ENCODE results near the gene KATNB1.

The KATNB1 gene

DNA sequence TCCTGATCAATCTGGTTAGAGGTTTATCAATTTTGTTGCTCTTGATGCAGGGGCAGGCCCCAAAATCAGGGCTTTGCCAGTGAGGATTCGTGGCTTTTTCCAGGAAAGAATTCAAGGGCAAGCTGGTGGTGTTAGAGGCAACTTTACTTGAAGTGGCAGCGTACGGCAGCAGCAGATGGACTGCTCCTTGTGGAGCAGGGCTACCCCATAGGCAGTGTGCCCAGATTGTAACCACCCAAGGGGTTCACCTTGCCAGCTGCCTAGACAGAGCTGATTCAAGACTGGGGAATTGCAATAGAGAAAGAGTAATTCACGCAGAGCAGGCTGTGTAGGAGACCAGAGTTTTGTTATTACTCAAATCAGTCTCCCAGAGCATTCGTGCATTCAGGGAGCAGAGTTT is 24.2 kb upstream of the KATNB1 start:
- TF ChIP-seq POLR2AphosphoS5 (IDR thresholded peaks at IDR 0.05; ENCODE audit: low read depth, low read length) (no peak), SIN3A (IDR thresholded peaks at IDR 0.05; ENCODE audit: borderline replicate concordance, insufficient read depth, low read length) (no peak), TAF1 (IDR thresholded peaks at IDR 0.05; ENCODE audit: borderline replicate concordance, insufficient read depth, low read length) (no peak), FOXP2 (optimal IDR thresholded peaks at IDR 0.05; ENCODE audit: borderline replicate concordance, extremely low read depth, extremely low read length, insufficient read depth) (no peak)
- TF ChIP-seq, protein P1, sequence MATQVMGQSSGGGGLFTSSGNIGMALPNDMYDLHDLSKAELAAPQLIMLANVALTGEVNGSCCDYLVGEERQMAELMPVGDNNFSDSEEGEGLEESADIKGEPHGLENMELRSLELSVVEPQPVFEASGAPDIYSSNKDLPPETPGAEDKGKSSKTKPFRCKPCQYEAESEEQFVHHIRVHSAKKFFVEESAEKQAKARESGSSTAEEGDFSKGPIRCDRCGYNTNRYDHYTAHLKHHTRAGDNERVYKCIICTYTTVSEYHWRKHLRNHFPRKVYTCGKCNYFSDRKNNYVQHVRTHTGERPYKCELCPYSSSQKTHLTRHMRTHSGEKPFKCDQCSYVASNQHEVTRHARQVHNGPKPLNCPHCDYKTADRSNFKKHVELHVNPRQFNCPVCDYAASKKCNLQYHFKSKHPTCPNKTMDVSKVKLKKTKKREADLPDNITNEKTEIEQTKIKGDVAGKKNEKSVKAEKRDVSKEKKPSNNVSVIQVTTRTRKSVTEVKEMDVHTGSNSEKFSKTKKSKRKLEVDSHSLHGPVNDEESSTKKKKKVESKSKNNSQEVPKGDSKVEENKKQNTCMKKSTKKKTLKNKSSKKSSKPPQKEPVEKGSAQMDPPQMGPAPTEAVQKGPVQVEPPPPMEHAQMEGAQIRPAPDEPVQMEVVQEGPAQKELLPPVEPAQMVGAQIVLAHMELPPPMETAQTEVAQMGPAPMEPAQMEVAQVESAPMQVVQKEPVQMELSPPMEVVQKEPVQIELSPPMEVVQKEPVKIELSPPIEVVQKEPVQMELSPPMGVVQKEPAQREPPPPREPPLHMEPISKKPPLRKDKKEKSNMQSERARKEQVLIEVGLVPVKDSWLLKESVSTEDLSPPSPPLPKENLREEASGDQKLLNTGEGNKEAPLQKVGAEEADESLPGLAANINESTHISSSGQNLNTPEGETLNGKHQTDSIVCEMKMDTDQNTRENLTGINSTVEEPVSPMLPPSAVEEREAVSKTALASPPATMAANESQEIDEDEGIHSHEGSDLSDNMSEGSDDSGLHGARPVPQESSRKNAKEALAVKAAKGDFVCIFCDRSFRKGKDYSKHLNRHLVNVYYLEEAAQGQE (IDR thresholded peaks at IDR 0.05; ENCODE audit: insufficient read depth in 1 of 2, low read depth in 2 of 2, low read length in 2 of 2), result no peak

- TF ChIP-seq SIN3A (IDR thresholded peaks at IDR 0.05; ENCODE audit: borderline replicate concordance, insufficient read depth, low read length) (no peak), TAF1 (IDR thresholded peaks at IDR 0.05; ENCODE audit: borderline replicate concordance, insufficient read depth, low read length) (no peak)
- TF ChIP-seq, protein P1 (IDR thresholded peaks at IDR 0.05; ENCODE audit: insufficient read depth in 1 of 2, low read depth in 2 of 2, low read length in 2 of 2), result no peak
Observed at GRCh38 chr16:57711993-57712392, 23.6 kb upstream of the KATNB1 start.

GRCh38 chr16:57713596-57713995 is 22.0 kb upstream of the KATNB1 start:
- TF ChIP-seq SIN3A (IDR thresholded peaks at IDR 0.05; ENCODE audit: borderline replicate concordance, insufficient read depth, low read length), result no peak
- TF ChIP-seq, protein P1 (IDR thresholded peaks at IDR 0.05; ENCODE audit: insufficient read depth in 1 of 2, low read depth in 2 of 2, low read length in 2 of 2), result no peak
- no peak for TF ChIP-seq POLR2AphosphoS5 (IDR thresholded peaks at IDR 0.05; ENCODE audit: low read depth, low read length)
- TF ChIP-seq FOXP2 (optimal IDR thresholded peaks at IDR 0.05; ENCODE audit: borderline replicate concordance, extremely low read depth, extremely low read length, insufficient read depth), result no peak
- TF ChIP-seq TAF1 (IDR thresholded peaks at IDR 0.05; ENCODE audit: borderline replicate concordance, insufficient read depth, low read length), result no peak

GRCh38 chr16:57714047-57714446 is 21.5 kb upstream of the KATNB1 start:
- TF ChIP-seq FOXP2 (optimal IDR thresholded peaks at IDR 0.05; ENCODE audit: borderline replicate concordance, extremely low read depth, extremely low read length, insufficient read depth) (no peak), POLR2AphosphoS5 (IDR thresholded peaks at IDR 0.05; ENCODE audit: low read depth, low read length) (no peak), SIN3A (IDR thresholded peaks at IDR 0.05; ENCODE audit: borderline replicate concordance, insufficient read depth, low read length) (no peak), TAF1 (IDR thresholded peaks at IDR 0.05; ENCODE audit: borderline replicate concordance, insufficient read depth, low read length) (no peak)
- TF ChIP-seq, protein P1 (IDR thresholded peaks at IDR 0.05; ENCODE audit: insufficient read depth in 1 of 2, low read depth in 2 of 2, low read length in 2 of 2), result no peak

GRCh38 chr16:57720142-57720575 is 15.4 kb upstream of the KATNB1 start:
- TF ChIP-seq, protein P1 (IDR thresholded peaks at IDR 0.05; ENCODE audit: insufficient read depth in 1 of 2, low read depth in 2 of 2, low read length in 2 of 2), result no peak
- TF ChIP-seq POLR2AphosphoS5 (IDR thresholded peaks at IDR 0.05; ENCODE audit: low read depth, low read length) (no peak), SIN3A (IDR thresholded peaks at IDR 0.05; ENCODE audit: borderline replicate concordance, insufficient read depth, low read length) (no peak), FOXP2 (optimal IDR thresholded peaks at IDR 0.05; ENCODE audit: borderline replicate concordance, extremely low read depth, extremely low read length, insufficient read depth) (no peak), TAF1 (IDR thresholded peaks at IDR 0.05; ENCODE audit: borderline replicate concordance, insufficient read depth, low read length) (no peak)

Data from PFSK-1 (cell line).